HG02981 (cell line): ENCODE results near the gene ACADS.
A peak's percentile ranks its signal among the peaks of the same experiment; 100 is the strongest.

ENCODE experiments used
- ATAC-seq: cut with Tn5 transposase; IDR thresholded peaks from one replicate; pipeline ENCODE4 v1.9.1; 2021; ENCODE audit warnings: mild to moderate bottlenecking, moderate library complexity; ENCODE audit not compliant: unreplicated experiment

ACADS gene

DNA sequence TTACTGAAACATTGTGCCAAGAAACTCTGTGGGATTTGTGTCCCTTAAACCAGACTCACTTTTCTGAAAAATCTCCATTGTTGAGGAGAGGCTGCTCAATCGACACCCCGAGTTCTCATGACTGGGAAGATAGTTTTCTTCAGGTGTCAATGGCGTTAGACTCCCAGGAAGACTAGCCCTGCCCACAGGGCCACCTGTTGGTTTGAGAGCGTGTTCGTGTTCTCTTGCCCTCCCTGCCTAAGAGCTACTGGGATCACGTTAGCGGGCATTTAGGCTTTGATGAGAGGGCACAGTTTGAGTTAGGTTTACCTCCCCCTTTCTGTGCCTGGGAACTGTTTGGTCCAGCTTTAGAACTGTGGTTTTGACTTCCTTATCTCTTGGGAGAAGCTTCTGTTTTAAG is 26.1 kb upstream of the ACADS start:
- ATAC-seq: no peak

DNA sequence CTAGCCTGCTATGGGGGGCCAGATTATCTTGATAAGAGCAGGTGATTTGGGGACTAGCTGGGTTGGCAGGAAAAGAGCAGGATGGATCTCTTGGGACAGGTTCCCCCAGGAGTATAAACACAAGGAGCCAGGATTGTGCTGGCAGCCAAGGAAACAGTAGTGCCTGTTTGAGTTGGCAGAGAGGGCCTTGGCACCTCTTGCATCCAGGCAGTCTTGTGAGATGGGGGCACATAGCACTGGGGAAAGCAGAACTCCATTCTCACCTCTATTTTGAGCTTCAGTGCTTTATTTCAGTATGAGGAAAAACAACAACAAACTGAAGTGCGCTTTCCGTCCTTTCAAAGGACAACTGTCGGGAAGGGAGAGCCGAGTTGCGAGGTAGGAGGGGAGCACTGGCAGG is 24.7 kb upstream of the ACADS start:
- ATAC-seq: no peak

DNA sequence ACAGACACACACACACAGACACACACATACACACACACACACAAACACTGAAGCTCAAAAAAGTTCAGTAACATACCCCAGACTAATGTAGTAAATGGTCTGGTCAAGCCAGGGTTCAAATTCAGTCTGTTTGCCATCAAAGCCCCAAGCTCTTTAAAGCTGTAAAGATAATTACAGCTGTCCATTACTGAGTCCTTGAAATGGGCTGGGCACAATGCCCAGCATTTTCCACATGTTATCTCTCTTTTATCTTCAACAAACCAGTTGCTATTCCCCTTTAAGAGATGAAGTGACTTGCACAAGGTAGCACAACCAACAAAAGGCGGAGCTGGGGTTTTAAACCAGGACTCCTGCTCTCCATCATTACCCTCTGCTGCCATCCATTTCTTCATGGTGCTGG is 23.0 kb upstream of the ACADS start:
- ATAC-seq: no peak

DNA sequence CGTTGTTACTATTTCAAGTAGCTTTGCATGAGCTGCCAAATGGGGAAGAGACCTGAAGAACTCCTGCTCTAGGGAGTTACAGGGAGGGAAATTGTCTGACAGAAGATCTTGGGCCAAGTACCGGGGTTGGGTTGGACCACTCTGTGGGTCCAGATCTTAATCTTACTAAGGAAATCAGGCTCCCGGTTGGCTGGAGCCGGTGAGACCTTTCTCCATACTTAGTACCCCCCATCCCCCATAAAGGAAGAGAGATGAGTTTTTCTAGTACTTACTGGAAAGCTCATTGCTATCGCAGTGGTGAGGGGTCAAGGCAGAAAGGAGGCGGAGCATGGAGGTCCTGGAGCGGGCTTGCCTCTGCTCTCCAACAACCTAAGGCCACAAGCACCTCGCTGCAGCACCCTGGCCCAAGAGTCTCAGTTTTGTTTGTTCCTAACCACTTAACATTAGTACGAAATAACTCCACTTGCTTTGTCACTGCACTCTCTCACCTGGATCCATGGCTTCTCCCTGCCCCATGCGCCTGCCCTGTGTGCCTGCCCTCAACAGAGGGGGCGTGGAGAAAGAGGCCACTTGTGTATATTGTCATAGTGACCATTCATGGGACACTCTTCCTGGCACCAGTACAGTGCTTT is 22.2 kb upstream of the ACADS start:
- ATAC-seq: no peak

DNA sequence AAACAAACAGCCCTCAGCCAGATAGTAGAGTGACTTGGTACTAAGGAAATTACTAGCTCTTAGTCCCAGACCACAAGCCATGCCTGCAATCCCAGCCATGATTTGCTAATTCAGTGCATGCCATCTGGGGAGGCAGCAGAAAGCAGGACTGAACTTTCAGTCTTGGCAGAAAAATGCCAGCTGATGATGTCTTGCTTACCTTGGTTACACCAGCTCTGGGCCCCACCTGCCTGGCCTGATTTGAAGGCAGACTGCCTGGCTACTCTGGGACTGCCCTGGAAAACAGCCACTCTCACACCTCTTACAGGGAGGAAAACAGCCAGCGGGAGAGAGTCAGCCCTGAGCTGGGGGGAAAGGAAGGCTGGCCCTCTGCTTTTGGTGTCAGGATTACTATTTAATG is 20.0 kb upstream of the ACADS start:
- ATAC-seq: no peak

DNA sequence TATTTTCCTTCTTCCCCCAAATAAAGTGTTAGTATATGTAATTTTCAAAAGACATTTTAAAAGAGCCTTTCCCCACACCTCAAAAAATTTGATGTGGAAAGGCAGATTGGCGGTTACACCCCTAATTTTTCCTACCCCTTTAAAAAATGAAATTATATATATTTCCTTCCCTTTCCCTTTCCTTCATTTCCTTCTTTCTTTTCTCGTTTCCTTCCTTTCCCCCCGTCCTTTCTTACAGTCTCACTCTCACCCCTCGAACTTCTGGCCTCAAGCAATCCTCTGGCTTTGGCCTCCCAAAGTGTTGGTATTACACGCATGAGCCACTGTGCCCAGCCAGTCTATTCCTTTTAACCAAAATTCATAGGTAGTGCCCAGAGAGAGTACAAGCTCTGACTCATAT is 19.6 kb upstream of the ACADS start:
- no peak for ATAC-seq

DNA sequence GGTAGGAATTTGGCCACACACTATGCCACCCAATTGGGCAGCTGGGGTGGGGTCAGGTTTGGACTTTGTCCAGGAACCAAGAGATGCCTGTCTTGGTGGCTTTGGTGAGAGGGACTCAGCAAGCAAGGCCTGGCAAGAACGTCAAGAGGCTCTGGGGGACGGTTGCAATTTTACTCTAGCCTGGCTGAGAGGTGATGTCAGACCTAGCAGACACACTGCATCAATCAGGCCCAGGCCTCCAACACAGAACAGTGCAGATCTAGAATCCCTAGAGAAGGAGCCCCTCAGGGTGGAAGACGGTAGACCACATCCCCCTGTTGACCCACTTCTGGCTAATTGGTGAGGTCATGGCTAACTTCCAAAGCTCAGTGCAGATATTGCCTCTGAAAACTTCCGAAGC is 17.0 kb upstream of the ACADS start:
- no peak for ATAC-seq

DNA sequence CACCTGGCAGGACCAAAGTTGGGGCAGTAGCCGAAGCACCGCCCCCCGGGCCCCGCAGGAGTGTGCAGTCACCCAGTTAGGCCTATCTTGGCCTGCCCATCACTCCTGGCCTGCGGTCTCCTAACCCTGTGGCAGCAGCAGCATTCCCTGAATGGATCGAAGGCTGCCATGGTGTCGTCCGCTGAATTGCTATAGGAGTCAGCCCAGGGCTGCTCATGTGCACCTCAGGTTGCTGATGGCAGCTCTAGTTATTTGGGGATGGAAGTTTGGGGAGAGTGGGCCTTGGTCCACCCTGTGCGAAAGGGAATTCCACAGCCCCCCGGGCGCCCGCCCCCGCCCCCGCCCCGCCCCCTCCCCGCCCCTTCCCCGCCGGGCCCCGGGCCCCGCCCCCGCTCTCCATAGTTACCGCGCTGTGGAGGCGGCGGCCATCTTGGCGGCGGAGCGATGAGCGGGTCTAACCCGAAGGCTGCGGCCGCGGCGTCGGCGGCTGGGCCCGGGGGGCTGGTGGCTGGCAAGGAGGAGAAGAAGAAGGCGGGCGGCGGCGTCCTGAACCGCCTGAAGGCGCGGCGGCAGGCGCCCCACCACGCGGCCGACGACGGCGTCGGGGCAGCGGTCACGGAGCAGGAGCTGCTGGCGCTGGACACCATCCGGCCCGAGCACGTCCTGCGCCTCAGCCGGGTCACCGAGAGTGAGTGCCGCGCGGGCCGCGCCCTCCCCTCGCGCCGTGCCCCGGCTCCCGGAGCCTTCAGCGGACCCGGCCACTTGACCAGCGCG is 15.4 kb upstream of the ACADS start, which contains the start of gene UNC119B:
Gene UNC119B (plus strand): TSS at position 428 of the 774 bp plus-strand sequence. CDS start 17 bp downstream, at position 445.
- ATAC-seq: peak; percentile 69

DNA sequence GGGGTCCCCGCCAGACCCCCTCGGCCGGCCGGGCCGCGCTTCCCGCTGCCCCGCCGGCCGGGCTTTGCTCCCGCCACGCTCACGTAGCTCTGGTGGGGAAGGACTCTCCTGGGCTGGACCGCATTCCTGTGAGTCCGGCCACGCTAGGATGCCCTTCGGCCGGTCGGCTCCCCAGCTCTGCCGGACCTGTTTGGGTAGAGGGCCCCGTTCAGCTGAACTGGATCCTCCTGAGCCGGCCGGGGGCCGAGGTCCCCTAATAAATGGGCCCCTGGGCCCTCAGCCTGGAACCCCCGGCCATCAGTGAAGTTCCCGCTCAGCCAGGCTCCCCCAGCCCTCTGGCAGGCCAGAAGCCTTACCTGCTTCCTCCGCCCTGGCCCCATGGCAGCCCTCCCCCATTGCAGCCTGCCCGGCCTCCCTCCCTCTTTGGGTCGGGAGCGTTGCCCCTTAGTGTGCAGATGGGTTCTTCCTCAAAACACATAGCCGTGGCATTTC is 14.8 kb upstream of the ACADS start:
- peak; percentile 17 for ATAC-seq

DNA sequence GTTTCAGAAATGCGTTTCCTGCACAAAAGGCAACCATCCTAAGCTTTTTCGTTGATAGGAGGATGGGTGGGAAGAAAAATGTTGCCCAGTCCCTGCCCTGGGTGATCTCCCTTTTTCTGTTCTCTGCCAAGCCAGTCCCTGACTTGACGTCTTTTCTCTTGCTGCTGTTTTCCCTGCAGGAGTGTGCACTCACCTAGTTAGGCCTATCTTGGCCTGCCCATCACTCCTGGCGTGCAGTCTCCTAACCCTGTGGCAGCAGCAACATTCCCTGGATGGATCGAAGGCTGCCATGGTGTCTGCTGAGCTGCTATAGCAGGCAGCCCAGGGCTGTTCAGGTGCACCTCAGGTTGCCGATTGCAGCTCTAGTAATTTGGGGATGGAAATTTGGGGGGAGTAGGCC is 14.2 kb upstream of the ACADS start:
- ATAC-seq: no peak

DNA sequence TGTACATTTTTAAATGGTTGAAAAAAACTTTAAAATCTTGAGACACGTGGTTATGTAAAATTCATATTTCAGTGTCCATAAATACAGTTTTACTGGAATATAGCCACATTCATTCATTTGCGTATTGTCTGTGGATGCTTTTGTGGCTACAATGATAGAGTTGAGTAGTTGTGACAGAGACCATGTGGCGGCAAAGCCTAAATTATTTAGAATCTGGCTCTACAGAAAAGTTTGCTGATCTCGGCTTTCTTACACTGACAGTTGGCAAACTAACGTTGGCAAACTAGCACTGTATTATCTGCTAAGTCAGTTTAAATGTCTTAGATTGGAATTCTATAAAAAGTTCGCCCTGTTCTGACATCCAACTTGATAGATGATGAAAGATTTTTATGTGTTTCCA is 13.0 kb upstream of the ACADS start:
- ATAC-seq: no peak

DNA sequence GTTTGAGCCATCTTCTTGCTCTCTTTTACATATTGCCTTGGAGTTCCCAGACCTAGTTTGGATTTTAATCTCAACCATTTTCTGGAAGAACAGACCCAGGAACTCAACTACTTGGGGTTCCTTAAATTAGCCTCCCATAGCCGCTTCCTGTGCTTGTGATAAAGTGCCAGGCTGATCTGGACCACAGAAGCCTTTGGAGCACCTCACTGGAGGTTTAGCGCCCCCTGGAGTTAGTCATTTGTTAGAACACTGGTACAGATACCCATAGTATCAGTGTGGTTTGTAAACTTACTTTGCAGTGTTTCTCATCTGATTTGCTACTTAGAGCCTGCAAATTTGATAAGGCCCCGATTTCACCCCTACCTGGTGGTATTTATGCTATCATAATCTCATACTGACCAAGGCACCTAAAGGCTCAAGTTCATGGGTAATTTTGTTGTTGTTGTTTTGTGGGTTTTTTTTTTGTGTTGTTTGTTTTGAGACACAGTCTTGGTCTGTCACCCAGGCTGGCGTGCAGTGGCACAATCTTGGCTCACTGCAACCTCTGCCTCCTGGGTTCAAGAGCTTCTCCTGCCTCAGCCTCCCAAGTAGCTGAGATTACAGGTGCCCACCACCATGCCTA is 11.7 kb upstream of the ACADS start:
- ATAC-seq: peak; percentile 39

DNA sequence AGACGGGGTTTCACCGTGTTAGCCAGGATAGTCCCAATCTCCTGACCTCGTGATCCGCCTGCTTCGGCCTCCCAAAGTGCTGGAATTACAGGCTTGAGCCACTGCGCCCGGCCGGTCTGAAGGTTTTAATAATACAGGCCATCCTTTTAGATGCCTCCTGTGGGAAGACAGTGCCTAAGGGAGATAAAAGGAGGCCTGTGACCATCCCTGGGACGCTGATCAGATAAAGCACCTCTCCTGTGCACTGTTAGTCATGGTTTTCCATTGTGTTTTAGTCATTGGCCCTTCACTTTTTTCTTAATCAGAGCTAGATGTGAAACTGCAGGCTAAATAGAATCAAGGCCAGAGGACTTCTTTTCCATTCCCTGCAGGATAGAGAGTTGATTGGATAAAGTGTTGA is 7.6 kb upstream of the ACADS start:
- no peak for ATAC-seq

DNA sequence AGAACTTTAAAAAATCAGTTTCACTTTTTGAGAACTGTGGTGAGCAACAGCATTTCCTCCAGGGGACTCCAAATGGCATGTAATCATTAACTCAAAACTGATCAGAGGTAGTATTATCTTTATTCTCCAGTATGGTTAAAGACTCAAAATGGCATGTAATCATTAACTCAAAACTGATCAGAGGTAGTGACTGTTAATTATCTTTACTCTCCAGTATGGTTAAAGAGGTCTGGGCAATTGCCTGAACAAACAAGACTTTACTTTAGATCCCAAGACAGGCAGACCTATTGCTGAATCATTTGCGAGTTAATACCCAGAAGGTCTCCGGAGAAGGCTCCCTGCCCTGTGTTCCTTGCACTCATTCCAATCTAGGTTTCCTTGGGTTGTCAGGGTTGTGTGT is 6.6 kb upstream of the ACADS start:
- peak; percentile 58 for ATAC-seq

DNA sequence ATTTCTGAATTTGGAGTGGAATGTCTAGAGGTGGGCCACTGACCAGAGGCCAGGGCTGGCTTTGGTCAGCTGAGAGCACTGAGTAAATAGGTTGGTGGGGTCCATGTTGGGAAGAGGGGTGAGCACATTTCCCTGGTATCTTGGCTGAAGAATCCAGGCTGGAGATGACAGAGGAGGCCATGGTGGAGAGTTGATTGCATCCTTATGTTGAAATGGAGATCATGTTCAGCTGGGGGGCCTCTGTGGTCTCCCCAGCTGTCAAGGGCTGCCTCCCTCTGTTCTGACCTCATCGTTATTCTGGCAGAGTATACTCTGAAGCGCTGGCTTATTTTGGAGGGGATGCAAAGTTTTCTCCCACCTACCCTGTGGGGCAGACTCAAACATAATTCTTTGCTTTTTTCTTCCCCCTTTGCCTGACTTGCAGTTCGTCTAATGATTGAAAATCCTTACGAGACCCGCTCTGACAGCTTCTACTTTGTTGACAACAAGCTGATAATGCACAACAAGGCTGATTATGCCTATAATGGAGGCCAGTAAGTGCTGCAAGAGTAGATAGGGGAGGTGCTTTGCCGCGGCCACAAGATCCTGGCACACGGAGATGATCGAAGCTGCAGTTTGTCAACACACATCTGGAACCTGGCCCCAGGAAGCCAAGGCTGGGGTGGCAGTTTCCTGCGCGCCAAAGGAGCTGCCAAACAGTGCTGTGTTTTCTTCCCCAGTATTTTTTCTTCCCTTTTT is 6.0 kb upstream of the ACADS start:
- peak; percentile 7 for ATAC-seq

DNA sequence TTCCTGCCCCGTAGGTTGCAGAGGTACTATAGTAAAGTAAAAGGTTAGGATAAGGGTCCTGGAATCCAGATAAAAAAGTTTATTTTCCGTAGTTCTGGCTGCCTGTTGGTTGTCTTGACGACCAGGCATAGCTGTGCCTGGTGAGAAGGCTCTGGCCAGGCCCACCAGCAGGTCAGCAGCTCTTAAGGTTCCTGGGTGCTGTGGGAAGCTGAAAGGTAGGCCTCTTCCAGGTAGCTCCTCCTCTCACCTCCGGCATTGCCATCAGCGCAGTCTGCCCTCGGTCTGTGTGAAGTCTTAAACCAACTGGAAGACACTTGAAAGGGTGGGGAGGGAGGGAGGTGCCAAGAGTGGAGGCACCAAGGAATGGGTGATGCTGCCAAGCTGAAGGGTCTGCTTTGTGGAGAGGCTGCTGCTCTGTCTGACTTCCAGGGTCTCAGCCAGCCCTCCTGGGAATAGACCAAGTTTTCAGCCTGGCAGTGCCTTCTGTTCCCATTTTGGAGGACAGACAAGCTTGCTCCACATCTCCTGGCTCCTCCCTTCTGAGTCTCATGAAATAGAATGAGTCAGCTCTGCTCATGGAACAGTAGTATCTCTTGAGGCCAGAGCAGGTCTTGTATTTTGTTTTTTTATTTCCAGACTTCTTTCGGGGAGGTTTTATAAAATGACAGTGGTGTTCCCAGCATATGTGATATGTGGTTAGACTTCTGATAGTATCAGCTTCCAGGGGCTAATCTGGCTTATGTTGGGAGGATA is 5.2 kb upstream of the ACADS start:
- ATAC-seq: no peak

DNA sequence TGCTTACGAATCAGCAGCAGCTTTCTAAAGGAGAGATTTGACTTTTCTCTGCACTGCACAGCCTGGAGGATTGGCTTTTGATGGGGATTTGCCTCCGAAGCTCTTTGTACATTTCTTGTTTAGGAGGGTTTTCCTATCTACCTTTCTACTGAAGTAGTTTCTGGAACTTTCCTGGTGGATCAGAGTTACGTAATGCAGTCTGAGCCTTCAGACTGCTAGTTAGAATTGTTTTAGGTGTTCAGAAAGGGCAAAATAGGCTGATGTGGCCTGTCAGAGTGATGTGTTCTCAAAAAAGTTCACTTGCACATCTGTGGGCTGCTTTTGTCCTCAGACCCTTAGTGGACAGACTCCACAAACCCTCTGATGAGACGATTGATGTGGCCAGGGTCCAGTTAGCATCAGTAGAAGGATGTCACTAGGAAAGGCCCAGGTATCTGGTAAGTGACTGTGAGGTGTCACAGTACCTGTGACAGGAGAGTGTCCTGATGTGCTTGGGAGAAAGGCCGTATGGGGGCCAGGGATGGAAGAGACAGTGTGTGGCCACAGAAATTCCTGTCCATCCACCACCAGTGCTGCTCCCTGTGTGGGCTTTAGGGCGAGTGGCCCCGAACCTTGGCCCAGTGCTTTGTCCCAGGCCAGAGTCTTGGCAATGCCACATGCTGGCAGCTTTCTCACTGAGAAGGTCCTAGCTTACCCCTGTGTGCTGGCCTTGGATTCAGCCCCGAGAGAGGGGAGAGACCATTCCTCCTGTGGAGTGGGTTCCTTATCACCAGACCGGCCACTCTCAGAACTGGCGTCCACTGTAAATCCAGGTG is 4.4 kb upstream of the ACADS start:
- no peak for ATAC-seq

DNA sequence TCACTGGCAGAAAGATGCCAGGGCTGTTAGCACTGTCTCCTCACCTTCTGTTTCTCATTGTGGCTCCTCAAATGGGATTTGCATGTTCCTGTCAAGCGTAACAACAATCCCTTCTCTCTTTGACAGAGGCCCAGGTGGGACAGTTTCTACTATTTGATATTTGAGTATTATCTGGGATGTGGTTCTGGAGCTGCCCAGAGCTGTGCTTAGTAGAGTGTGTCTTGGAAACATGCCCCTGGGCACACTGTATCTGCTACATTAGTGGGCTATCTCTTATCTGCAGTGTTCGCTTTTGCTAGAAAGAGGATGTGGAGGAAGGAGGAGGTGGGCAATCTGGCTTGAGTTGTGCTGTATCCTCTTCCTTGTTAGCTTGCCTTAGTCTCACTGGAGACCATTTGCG is 3.8 kb upstream of the ACADS start:
- no peak for ATAC-seq

DNA sequence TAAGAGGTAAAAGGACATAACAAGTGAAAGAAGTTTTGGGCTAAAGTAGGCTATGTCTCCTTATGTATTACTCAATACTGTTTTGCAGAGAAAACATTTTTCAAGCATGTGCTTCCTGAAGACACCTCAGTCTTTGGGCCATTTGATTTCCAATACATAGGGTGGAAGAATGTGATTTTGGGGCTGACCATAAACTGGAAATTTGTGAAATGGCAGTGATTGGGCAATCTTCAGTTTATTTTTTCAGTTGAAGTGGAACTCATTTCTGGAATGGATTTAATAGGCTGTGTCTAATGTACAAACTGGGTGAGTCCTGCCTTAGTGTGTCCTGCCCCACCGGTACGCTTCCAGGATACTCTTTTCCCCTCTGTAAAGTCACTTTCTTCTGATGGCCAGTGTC is 2.8 kb upstream of the ACADS start:
- no peak for ATAC-seq

DNA sequence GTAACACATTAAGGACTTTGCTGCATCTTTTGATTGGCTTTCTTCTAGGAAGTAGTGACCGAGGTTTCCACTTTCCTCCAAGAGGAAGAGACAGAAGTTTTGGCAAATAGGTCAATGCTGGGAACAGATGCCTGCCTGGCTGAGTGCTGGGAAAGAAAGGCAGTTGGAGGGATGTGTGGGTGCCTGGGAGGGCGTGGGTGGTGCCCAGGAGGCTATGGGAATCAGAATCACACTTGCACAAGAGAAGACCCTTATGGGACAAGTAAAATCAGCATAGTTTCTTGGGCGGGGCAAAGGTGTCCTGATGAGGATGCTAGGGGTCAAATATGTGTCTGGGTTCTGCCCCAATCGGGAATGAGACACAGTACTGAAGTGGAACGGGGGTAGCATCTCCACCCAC is 906 bp upstream of the ACADS start:
- ATAC-seq: no peak
